ENCODE results near the gene LSS. TPM values are rescaled to one million over a fixed set of nuclear protein-coding genes. Genes with fewer than 3 reads are reported as not detected.

Gene LSS
- total RNA-seq, 1 donor from 2014 or later, result 99.0 TPM

DNA sequence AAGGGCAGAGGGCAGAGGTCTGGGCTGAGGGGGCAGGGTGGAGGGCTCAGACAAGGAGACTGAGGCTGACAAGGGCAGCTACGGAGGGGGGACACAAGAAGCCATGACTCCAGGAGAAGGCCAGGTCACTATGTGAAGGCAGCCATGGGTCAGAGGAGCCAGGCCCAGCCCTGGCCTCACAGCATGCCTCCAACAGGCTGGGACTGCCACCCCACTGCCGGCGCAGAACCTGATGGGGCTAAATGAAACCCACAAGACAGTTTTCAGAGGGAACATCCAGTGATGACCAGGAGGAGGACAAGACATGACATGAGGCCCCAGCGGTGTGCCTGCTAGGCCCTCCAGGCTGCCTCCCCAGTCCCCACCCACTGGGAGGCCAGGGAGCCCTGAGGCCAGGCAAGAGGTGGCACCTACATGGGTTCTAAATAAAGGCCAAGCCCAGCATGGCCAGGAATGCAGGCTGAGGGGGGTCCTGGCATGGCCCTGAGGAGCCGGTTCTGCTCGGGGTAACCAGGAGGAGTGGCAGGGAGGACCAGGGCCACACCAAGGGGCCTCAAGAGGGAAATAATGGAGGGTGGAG, 27.3 kb upstream of the LSS start:
- TF ChIP-seq, protein P1, sequence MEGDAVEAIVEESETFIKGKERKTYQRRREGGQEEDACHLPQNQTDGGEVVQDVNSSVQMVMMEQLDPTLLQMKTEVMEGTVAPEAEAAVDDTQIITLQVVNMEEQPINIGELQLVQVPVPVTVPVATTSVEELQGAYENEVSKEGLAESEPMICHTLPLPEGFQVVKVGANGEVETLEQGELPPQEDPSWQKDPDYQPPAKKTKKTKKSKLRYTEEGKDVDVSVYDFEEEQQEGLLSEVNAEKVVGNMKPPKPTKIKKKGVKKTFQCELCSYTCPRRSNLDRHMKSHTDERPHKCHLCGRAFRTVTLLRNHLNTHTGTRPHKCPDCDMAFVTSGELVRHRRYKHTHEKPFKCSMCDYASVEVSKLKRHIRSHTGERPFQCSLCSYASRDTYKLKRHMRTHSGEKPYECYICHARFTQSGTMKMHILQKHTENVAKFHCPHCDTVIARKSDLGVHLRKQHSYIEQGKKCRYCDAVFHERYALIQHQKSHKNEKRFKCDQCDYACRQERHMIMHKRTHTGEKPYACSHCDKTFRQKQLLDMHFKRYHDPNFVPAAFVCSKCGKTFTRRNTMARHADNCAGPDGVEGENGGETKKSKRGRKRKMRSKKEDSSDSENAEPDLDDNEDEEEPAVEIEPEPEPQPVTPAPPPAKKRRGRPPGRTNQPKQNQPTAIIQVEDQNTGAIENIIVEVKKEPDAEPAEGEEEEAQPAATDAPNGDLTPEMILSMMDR (IDR thresholded peaks at IDR 0.05), result no peak
- Mint-ChIP-seq H3K9me3 (no peaks in the 10 kb centered on the region), H3K36me3 (ENCODE audit: low read depth) (peaks cover 84% of the 10 kb centered on the region), H3K27ac (peak overlapping the region; percentile 30), H3K4me1 (peaks cover 35% of the 10 kb centered on the region), H3K27me3 (no peaks in the 10 kb centered on the region), H3K4me3 (no peak overlapping the region)
- intact Hi-C loops (cut with micrococcal nuclease), result loop anchor here (2.0 to 10.0 kb wide), 2 partner anchors 31 to 111 kb away; partner anchors contain the start of gene YBEY
- CTCF ChIA-PET, result no interaction called here
- ATAC-seq (ENCODE audit: low read depth) (no peak), DNase-seq (no peak)
- POLR2A ChIA-PET, result no interaction called here

DNA sequence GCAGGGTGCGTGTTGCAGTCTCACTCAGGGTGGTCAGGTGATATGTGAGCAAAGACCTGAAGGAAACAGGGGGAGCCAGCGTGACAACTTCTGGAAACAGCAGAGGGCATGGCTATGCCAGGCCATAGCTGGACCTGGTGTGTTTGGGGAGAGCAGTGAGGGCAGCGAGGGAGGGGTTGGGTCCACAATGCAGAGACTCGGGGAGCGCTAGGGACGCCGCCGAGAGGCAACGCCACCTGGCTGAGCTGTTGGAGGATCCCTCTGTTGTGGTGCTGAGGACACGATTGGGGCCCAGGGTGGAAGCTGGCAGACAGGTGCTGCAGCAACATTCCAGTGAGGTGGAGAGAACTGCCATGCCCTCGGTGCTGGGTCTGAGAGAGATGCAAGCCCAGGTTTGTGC, 26.6 kb upstream of the LSS start:
- Mint-ChIP-seq H3K4me3 (no peak overlapping the region), H3K27me3 (no peaks in the 10 kb centered on the region)

DNA sequence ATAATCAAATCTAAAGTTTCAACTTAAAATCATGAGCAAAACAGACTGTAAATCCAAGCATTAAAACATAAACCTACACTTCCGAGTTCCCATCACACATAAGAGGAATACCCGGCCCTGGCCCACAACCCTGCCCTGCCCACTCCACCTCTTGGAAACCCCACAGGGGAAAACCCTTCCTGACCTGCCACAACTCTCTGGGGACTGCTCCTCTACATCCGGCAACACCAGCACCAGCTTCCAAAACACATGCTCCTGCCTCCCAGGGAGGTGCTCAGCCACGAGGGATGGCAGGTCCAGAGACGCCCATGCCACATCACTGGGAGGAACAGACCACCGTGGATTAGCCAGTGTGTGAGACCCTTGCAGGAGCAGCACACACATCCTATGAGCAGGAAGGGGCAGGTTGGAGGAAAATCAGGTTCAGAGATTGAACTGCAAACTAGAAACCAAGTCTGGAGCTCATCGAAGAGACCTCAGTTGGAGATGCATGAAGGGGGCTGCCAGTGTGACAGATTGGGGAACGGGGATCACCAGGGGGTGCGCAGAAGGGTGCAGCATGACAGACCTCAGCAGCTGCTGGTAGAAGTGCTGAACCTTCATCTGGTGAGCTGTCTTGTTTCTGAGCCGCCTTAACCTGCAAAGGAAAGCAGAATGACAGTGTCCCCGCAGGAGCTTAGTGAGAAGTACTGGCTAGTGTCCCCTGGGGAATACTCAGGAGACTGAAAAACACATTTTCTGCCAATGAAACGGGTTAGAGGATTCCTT, 25.8 kb upstream of the LSS start:
- no peak for DNase-seq
- Mint-ChIP-seq H3K9me3 (no peaks in the 10 kb centered on the region), H3K27ac (peak overlapping the region; percentile 85), H3K4me1 (peaks cover 47% of the 10 kb centered on the region), H3K27me3 (no peaks in the 10 kb centered on the region), H3K36me3 (ENCODE audit: low read depth) (peaks cover 91% of the 10 kb centered on the region), H3K4me3 (peak overlapping the region; percentile 62)
- TF ChIP-seq, protein P1 (IDR thresholded peaks at IDR 0.05), result no peak
- ChIA-PET CTCF (interaction anchor here (1.3 to 1.4 kb wide), 2 partner anchors 24 to 110 kb away, joined by 4 read pairs; no protein-coding TSS in a partner anchor), POLR2A (interaction anchor here (0.6 to 1.5 kb wide), 3 partner anchors 23 to 111 kb away, joined by 3 to 5 read pairs (median 3); partner anchors contain the start of gene MCM3AP)
- intact Hi-C loops (cut with micrococcal nuclease), result loop anchor here (2.0 to 10.0 kb wide), 2 partner anchors 32 to 110 kb away; partner anchors contain the start of gene YBEY
- peak; percentile 58 for ATAC-seq (ENCODE audit: low read depth)

More for the DNA sequence above, 26.6 kb upstream of the LSS start:
- Mint-ChIP-seq H3K27ac (peak overlapping the region; percentile 85), H3K4me1 (peaks cover 42% of the 10 kb centered on the region), H3K36me3 (ENCODE audit: low read depth) (peaks cover 85% of the 10 kb centered on the region), H3K9me3 (no peaks in the 10 kb centered on the region)
- ChIA-PET POLR2A (no interaction called here), CTCF (no interaction called here)
- intact Hi-C loops (cut with micrococcal nuclease), result loop anchor here (2.0 to 10.0 kb wide), 2 partner anchors 32 to 110 kb away; partner anchors contain the start of gene YBEY
- DNase-seq (no peak), ATAC-seq (ENCODE audit: low read depth) (no peak)
- TF ChIP-seq, protein P1 (IDR thresholded peaks at IDR 0.05), result no peak

DNA sequence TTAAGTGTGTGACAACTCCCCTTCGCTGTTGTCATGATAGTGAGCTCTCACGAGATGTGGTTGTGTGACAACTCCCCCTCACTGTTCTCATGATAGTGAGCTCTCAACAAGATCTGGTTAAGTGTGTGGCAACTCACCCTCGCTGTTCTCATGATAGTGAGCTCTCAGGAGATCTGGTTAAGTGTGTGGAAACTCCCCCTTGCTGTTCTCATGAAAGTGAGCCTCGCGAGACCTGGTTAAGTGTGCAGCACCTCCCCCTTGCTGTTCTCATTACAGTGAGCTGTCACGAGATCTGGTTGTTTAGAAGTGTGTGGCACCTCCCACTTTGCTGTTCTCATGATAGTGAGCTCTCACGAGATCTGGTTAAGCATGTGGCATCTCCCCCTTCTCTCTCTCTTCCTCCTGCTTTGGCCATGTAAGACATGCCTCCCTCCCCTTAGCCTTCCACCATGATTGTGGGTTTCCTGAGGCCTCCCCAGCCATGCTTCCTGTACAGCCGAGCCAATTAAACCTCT, 25.1 kb upstream of the LSS start:
- H3K4me1 Mint-ChIP-seq, result peaks cover 49% of the 10 kb centered on the region
- peaks cover 91% of the 10 kb centered on the region for H3K36me3 Mint-ChIP-seq (ENCODE audit: low read depth)
- intact Hi-C loops (cut with micrococcal nuclease), result loop anchor here (2.0 to 10.0 kb wide), 2 partner anchors 33 to 109 kb away; partner anchors contain the start of gene YBEY
- H3K27me3 Mint-ChIP-seq, result no peaks in the 10 kb centered on the region
- H3K9me3 Mint-ChIP-seq, result no peaks in the 10 kb centered on the region
- ATAC-seq (ENCODE audit: low read depth), result peak; percentile 81
- ChIA-PET POLR2A (interaction anchor here (1.2 to 1.5 kb wide), 3 partner anchors 25 to 110 kb away, joined by 3 to 4 read pairs (median 3); partner anchors contain the start of genes LSS and MCM3AP), CTCF (interaction anchor here (1.3 to 1.4 kb wide), 2 partner anchors 23 to 110 kb away, joined by 4 read pairs; no protein-coding TSS in a partner anchor)
- H3K27ac Mint-ChIP-seq, result peak overlapping the region; percentile 85
- DNase-seq, result no peak
- TF ChIP-seq, protein P1 (IDR thresholded peaks at IDR 0.05), result no peak
- H3K4me3 Mint-ChIP-seq, result peak overlapping the region; percentile 62
